WI38 (cell line): Measurements from ENCODE around the gene SHC4.
"Not testable (repeated sequence)": the region's sequence is repeated elsewhere in the genome, so short reads cannot be mapped to it uniquely, and the experiment has no call there.

Experiments
- H3K4me3 ChIP-seq: 2 replicates; pipeline ENCODE4 v1.5.1; 2011; ENCODE audit warnings: low read depth, mild to moderate bottlenecking, control low read depth, low read length
- CTCF ChIP-seq: IDR thresholded peaks from 2 replicates; pipeline ENCODE4 v1.5.1; 2012; ENCODE audit warnings: low read depth, mild to moderate bottlenecking, control low read depth, low read length

SHC4 gene

GRCh38 chr15:48978638-48979037, 14.9 kb upstream of the SHC4 start:
- no peak overlapping the region for H3K4me3 ChIP-seq
- TF ChIP-seq CTCF = no peak

- H3K4me3 ChIP-seq = peak overlapping the region; percentile 58; the same call in 1 of the 2 replicates
Measured at GRCh38 chr15:48976444-48977088, 12.8 kb upstream of the SHC4 start.

GRCh38 chr15:48975472-48976419, 12.0 kb upstream of the SHC4 start:
- peak overlapping the region; percentile 58 for H3K4me3 ChIP-seq
- peak; percentile 70 for TF ChIP-seq CTCF

More at GRCh38 chr15:48976444-48977088, 12.8 kb upstream of the SHC4 start:
- no peak for TF ChIP-seq CTCF

GRCh38 chr15:48974882-48975281, 11.2 kb upstream of the SHC4 start:
- no peak overlapping the region for H3K4me3 ChIP-seq
- no peak for TF ChIP-seq CTCF

GRCh38 chr15:48972750-48973503, 9.2 kb upstream of the SHC4 start:
- no peak for TF ChIP-seq CTCF
- no peak overlapping the region for H3K4me3 ChIP-seq

- not testable (repeated sequence) for H3K4me3 ChIP-seq
Measured at GRCh38 chr15:48970926-48971325, 7.2 kb upstream of the SHC4 start.

- H3K4me3 ChIP-seq = no peak overlapping the region
- no peak for TF ChIP-seq CTCF
Measured at GRCh38 chr15:48968066-48968465, 4.3 kb upstream of the SHC4 start.
